Thoracic aorta (tissue), 2 donors: Measurements from ENCODE around the gene GOLGA7B. TPM values are rescaled to one million over a fixed set of nuclear protein-coding genes. Genes with fewer than 3 reads are reported as not detected.

ENCODE experiments used
- ATAC-seq: fragments of 150-250 bp; one replicate; pipeline ENCODE4 v1.8.0; 2017; ENCODE audit warnings: low read depth; ENCODE audit not compliant: insufficient number of reproducible peaks, low FRiP score
- DNase-seq: peaks from one replicate; pipeline ENCODE4 v3.0.0-alpha.2; 2020; ENCODE audit warnings: low spot score
- H3K27ac ChIP-seq, 2 donors: fragments of 200-600 bp; sonication (generic); 1 replicate in 1 of 2; 2 replicates in 1 of 2; pipeline ENCODE4 v1.5.1; 2016; ENCODE audit warnings: mild to moderate bottlenecking in 2 of 2, moderate library complexity in 2 of 2
- H3K27me3 ChIP-seq: fragments of 200-600 bp; sonication (generic); replicated peaks from 2 replicates; pipeline ENCODE4 v1.6.0; 2016; ENCODE audit warnings: mild to moderate bottlenecking; ENCODE audit not compliant: insufficient read depth
- H3K36me3 ChIP-seq: fragments of 200-600 bp; sonication (generic); one replicate; pipeline ENCODE4 v1.5.1; 2016
- H3K4me1 ChIP-seq, 2 donors: fragments of 200-600 bp; sonication (generic); 1 replicate in 1 of 2; 2 replicates in 1 of 2; pipeline versions ENCODE4 v1.5.1 to v1.6.0; 2016; ENCODE audit warnings: low read depth in 2 of 2, mild to moderate bottlenecking in 1 of 2; ENCODE audit not compliant: control insufficient read depth in 1 of 2
- H3K4me3 ChIP-seq: fragments of 200-600 bp; sonication (generic); 2 replicates; pipeline ENCODE4 v1.5.1; 2016; ENCODE audit warnings: mild to moderate bottlenecking
- H3K9me3 ChIP-seq: fragments of 200-600 bp; sonication (generic); 2 replicates; pipeline ENCODE4 v1.5.1; 2016
- CTCF ChIP-seq: fragments of 200-600 bp; sonication (generic); IDR thresholded peaks from one replicate; pipeline ENCODE4 v1.5.1; 2019; ENCODE audit warnings: antibody characterized with exemption
- total RNA-seq, 2 donors: library from RNA; depleted of rRNA; stranded (reverse); fragments of >200 nt; gene quantifications; one replicate each; pipeline versions ENCODE4 v1.1.0 to v1.2.3, GENCODE V29; 2016

Gene GOLGA7B
- total RNA-seq, 2 donors from 2014 or later = 0.07 TPM; not detected in 1

DNA sequence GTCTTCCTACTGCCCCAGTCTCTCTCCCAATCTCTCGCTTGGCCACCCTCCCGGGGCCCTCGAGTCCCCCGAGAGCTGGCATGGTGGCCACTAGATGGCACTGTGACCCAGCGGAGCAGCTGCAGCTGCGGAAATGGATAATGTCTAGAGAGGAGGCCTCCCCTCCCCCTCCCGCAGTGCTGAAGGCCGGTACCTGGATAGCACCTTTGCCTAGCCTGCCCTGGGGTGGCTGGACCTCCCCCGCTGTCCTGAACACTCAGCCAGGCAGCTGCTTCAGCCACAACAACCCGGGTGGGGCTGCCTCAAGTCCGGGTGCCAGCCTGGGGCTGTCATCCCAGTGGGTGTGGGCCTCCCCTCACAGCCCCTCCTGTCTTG is 65.2 kb downstream of the GOLGA7B start:
- ATAC-seq (no peak), DNase-seq (no peak)
- TF ChIP-seq CTCF = peak; percentile 82
- Histone ChIP-seq H3K36me3 (no peaks in the 10 kb centered on the region), H3K27me3 (no peaks in the 10 kb centered on the region), H3K9me3 (no peaks in the 10 kb centered on the region), H3K4me3 (no peak overlapping the region), H3K4me1 (peaks cover 0 to 11% of the 10 kb centered on the region in 2 donors), H3K27ac (no peak overlapping the region)

DNA sequence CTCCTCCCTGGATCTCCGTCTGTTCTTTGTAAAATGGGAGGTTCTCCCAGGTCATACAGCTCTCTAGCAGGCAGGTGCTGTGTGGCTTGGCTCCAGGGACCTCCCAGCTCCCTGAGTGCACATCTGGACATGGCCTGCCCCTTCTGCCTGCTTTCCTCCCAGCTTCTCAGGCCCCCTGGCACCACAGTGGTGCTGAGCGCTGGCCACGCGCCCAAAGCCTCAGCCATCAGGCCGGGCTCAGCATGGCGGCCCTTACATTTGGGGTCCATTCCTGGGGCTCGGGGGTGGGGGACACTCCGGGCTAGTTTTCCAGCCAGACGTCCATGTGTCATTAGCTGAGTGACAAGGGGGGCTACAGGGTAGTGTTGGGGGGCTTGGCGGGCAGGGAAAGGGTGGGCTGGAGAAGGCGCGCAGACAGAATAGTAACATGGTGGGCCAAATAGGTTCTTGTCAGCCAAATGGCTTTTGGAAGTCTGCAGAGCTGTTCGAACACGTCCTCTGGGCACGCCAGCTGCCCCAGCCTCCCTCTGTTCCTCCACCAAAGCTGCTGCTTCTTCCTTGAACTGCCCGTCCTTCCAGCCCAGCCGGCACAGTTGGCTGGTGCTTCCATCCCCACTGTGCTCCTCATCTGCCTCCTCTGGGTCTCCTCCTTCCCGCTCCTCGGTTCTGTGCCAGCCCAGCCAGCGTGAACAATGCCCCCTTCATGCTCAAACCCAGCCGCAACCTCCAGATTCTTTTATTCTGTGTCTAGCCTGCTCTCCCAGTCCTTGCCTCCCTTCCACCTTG is 65.9 kb downstream of the GOLGA7B start:
- no peak for ATAC-seq
- Histone ChIP-seq H3K4me1 (peaks cover 0 to 11% of the 10 kb centered on the region in 2 donors), H3K9me3 (no peaks in the 10 kb centered on the region), H3K27me3 (no peaks in the 10 kb centered on the region), H3K36me3 (no peaks in the 10 kb centered on the region), H3K27ac (no peak overlapping the region), H3K4me3 (no peak overlapping the region)
- TF ChIP-seq CTCF = no peak
- DNase-seq = no peak

- TF ChIP-seq CTCF = no peak
- Histone ChIP-seq H3K9me3 (no peaks in the 10 kb centered on the region), H3K27me3 (no peaks in the 10 kb centered on the region), H3K36me3 (no peaks in the 10 kb centered on the region), H3K4me1 (peaks cover 0 to 11% of the 10 kb centered on the region in 2 donors), H3K4me3 (no peak overlapping the region), H3K27ac (no peak overlapping the region)
- DNase-seq (no peak), ATAC-seq (no peak)
Measured at GRCh38 chr10:97916586-97916985, 66.9 kb downstream of the GOLGA7B start.

DNA sequence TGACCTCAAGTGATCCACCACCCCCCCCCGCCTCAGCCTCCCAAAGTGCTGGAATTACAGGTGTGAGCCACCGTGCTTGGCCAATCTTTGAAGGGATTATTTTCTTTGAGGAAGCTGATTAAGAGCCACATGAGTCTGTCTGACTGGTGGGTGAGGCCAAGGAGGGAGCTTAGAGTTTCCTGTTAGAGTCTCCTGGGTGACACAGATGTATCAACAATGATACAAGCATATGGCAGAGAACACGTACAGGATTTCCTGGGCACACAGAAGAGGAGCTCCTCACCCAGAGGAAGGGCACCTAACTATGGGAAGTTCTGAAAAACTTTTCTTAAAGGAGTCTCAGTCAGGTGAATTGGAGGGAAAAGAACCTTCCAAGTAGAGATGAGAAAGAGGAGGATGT is 69.4 kb downstream of the GOLGA7B start:
- Histone ChIP-seq H3K27ac (no peak overlapping the region), H3K9me3 (no peaks in the 10 kb centered on the region), H3K36me3 (no peaks in the 10 kb centered on the region), H3K4me3 (no peak overlapping the region), H3K4me1 (peaks cover 0 to 18% of the 10 kb centered on the region in 2 donors), H3K27me3 (no peaks in the 10 kb centered on the region)
- ATAC-seq (no peak), DNase-seq (no peak)
- no peak for TF ChIP-seq CTCF

DNA sequence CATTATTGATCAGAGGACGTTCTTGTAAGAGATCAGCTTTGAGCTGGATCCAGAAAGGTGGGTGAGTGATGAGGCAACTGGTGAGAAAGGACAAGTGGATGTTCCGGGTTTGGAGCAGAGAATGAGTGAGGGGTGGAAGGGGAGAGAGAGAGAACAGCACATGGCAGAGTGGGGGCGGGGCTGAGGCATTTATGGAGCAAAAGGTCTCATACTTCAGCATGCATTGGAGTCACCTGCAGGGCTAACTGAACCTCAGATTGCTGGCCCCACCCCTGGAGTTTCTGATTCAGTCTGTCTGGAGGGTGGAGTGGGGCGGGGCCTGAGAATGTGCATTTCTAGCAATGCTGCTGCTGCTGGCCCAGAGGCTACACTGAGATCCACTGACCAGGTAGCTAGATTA is 71.2 kb downstream of the GOLGA7B start:
- H3K9me3 ChIP-seq = no peaks in the 10 kb centered on the region
- no peak overlapping the region for H3K4me3 ChIP-seq
- no peaks in the 10 kb centered on the region for H3K36me3 ChIP-seq
- no peak for TF ChIP-seq CTCF
- no peak overlapping the region for H3K27ac ChIP-seq
- H3K27me3 ChIP-seq = no peaks in the 10 kb centered on the region
- DNase-seq (no peak), ATAC-seq (no peak)
- peaks cover 0 to 12% of the 10 kb centered on the region in 2 donors for H3K4me1 ChIP-seq

Other genes with a start within 250 kb of the GOLGA7B start
- gene MORN4, start 216.3 kb upstream of the GOLGA7B start, total RNA-seq = 1 to 10 TPM; 3.5 to 6.6 TPM
- 10 to 100 TPM; 18.0 to 22.9 TPM for gene PI4K2A, start 209.2 kb upstream of the GOLGA7B start, total RNA-seq
- gene AVPI1, start 162.6 kb upstream of the GOLGA7B start, total RNA-seq = 10 to 100 TPM in 1 of 2 donors, 1 to 10 TPM in 1; 9.5 to 25.6 TPM
- 10 to 100 TPM; 85.0 to 97.9 TPM for gene MARVELD1, start 136.1 kb upstream of the GOLGA7B start, total RNA-seq
- gene ZFYVE27, start 112.7 kb upstream of the GOLGA7B start, total RNA-seq = 10 to 100 TPM; 24.8 to 25.5 TPM
- gene SFRP5, start 77.8 kb upstream of the GOLGA7B start, total RNA-seq = 1 to 10 TPM in 1 of 2 donors, under 1 TPM in 1; 0.41 to 1.8 TPM
- gene CRTAC1, start 180.8 kb downstream of the GOLGA7B start, total RNA-seq = 1 to 10 TPM; 4.3 to 5.2 TPM